NT2/D1 (cell line): ENCODE results near the gene GRIK1.

Experiments
- SUZ12 ChIP-seq: IDR thresholded peaks from 2 replicates; pipeline ENCODE4 v1.6.1; 2011; ENCODE audit not compliant: insufficient read length, insufficient read depth; ENCODE audit errors: extremely low read depth
- YY1 ChIP-seq: IDR thresholded peaks from 2 replicates; pipeline ENCODE4 v1.6.1; 2011; ENCODE audit not compliant: insufficient read length, insufficient read depth

GRCh38 chr21:29943885-29944284 is 4.1 kb upstream of the GRIK1 start:
- TF ChIP-seq SUZ12 (no peak), YY1 (no peak)
